ENCODE data around the gene HAND2.

DNA sequence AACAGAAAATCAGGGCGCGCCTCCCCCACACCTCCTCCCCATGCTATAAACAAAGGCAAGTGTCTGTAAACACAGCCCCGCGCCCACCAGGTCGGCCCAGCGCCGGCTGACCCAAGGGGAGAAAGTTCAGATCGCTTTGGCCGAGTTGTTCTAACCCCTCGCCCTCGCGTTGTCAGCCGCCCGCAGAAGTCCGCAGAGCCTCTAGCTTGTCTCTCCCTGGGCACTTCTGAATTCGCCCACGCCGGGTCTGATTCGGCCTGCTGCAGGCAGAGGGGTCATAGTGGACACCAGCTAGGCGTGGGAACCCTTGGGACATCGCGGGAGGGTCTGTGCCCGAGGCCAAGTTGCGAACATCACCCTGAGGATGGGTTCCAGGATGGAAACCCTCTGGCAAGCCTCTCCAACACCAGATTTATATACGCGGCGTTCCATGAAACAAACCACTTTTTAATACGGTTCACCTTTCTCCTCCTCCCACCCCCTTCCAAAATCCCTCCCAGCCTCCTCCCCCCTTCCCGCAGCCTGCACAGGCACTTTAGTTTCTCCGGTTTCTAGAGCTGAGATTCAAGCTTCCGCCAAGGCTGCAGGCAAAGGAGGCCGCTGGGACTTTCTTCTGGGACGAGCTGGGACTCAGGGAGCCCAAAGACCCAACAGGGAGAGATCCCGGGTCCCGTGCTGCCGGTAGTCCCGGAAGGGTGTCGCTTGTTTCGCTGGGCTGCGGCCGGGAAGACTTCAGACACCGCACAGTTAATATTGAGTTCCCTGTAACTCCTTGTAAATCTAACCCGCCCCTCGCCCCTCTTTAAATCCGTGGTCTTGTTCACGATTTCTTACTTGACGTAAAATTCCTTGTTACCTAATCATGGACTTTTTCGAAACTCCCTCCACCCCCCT, 4.7 kb downstream of the HAND2 start:
- TF ChIP-seq EZH2phosphoT487 (IDR thresholded peaks at IDR 0.05; ENCODE audit: borderline replicate concordance) = no peak
- TF ChIP-seq, protein P1, sequence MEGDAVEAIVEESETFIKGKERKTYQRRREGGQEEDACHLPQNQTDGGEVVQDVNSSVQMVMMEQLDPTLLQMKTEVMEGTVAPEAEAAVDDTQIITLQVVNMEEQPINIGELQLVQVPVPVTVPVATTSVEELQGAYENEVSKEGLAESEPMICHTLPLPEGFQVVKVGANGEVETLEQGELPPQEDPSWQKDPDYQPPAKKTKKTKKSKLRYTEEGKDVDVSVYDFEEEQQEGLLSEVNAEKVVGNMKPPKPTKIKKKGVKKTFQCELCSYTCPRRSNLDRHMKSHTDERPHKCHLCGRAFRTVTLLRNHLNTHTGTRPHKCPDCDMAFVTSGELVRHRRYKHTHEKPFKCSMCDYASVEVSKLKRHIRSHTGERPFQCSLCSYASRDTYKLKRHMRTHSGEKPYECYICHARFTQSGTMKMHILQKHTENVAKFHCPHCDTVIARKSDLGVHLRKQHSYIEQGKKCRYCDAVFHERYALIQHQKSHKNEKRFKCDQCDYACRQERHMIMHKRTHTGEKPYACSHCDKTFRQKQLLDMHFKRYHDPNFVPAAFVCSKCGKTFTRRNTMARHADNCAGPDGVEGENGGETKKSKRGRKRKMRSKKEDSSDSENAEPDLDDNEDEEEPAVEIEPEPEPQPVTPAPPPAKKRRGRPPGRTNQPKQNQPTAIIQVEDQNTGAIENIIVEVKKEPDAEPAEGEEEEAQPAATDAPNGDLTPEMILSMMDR (conservative IDR thresholded peaks at IDR 0.05; ENCODE audit: low read length) = no peak

Data from Loucy (cell line).